Heart left ventricle (tissue), 16 donors: Measurements from ENCODE around the gene APOB. TPM values are rescaled to one million over a fixed set of nuclear protein-coding genes. Genes with fewer than 3 reads are reported as not detected.
A peak's percentile ranks its signal among the peaks of the same experiment; 100 is the strongest.

Source experiments
- ATAC-seq, 4 donors: fragments of 200-7000 bp; cut with Tn5 transposase; one replicate each; pipeline ENCODE4 v1.9.1; 2020 to 2022; ENCODE audit warnings: moderate library complexity in 4 of 4, mild to moderate bottlenecking in 3 of 4, moderate number of reproducible peaks in 1 of 4
- DNase-seq, 5 donors: peaks; one replicate each; pipeline ENCODE4 v3.0.0-alpha.2; 2020
- H3K27ac ChIP-seq, 12 donors: fragments of 200-600 bp; sonication (generic) in 4 of 12; one replicate each; pipeline versions ENCODE4 v1.5.0 to v1.8.0; 2016 to 2022; ENCODE audit warnings: mild to moderate bottlenecking in 2 of 12
- H3K27me3 ChIP-seq, 9 donors: fragments of 200-600 bp; sonication (generic) in 2 of 9; one replicate each; pipeline versions ENCODE4 v1.5.1 to v1.8.0; 2016 to 2022; ENCODE audit warnings: mild to moderate bottlenecking in 3 of 9
- H3K36me3 ChIP-seq, 9 donors: fragments of 200-600 bp; sonication (generic) in 2 of 9; one replicate each; pipeline versions ENCODE4 v1.5.0 to v1.8.0; 2018 to 2022; ENCODE audit warnings: mild to moderate bottlenecking in 2 of 9
- H3K4me1 ChIP-seq, 12 donors: fragments of 200-600 bp; sonication (generic) in 4 of 12; one replicate each; pipeline versions ENCODE4 v1.5.0 to v1.8.0; 2016 to 2022; ENCODE audit warnings: mild to moderate bottlenecking in 3 of 12
- H3K4me3 ChIP-seq, 12 donors: fragments of 200-600 bp; sonication (generic) in 4 of 12; one replicate each; pipeline versions ENCODE4 v1.5.0 to v1.8.0; 2017 to 2022; ENCODE audit warnings: mild to moderate bottlenecking in 9 of 12, moderate library complexity in 4 of 12
- H3K9me3 ChIP-seq, 12 donors: fragments of 200-600 bp; sonication (generic) in 4 of 12; one replicate each; pipeline versions ENCODE4 v1.5.0 to v1.8.0; 2016 to 2022; ENCODE audit warnings: mild to moderate bottlenecking in 1 of 12
- CTCF ChIP-seq, 12 donors: fragments of 200-600 bp; sonication (generic) in 4 of 12; IDR thresholded peaks; one replicate each; pipeline versions ENCODE4 v1.5.0 to v1.8.0; 2018 to 2022; ENCODE audit warnings: antibody characterized with exemption in 12 of 12, mild to moderate bottlenecking in 5 of 12
- POLR2A ChIP-seq, 2 donors: fragments of 450-650 bp; IDR thresholded peaks; one replicate each; pipeline ENCODE4 v1.6.1; 2017; ENCODE audit warnings: antibody characterized with exemption in 2 of 2, mild to moderate bottlenecking in 2 of 2, moderate library complexity in 2 of 2
- WGBS, 4 donors: extraction: QIAGEN DNeasy Blood & Tissue Kit in 2 of 4; methylation state at CpG; one replicate each; pipeline versions ENCODE4 v1.1.5 to v1.1.7; 2013 to 2018; 5-methylcytosine and 5-hydroxymethylcytosine counted together
- intact Hi-C, 10 donors: fragments of 100-400 bp; cut with DNase I; formaldehyde crosslinking; loops; one replicate each; pipeline versions ENCODE4 v1.11.1 to v1.14.2; 2022
- polyA plus RNA-seq, 2 donors: library from polyadenylated mRNA; stranded (reverse); fragments of 200-250 nt; gene quantifications; one replicate each; pipeline ENCODE4 v1.2.3, GENCODE V29; 2013
- total RNA-seq, 9 donors: library from RNA; depleted of rRNA in 2 of 9; stranded (reverse); fragments of >200 nt in 2 of 9; fragmentation: NEBNext Ultra II Directional in 3 of 9; extraction: Animal tissue kit (Norgen Biotek cat#: 25700) in 3 of 9; gene quantifications; one replicate each; pipeline versions ENCODE4 v1.1.0 to v1.2.4, GENCODE V29; 2016 to 2023
- donor health status: ischemic (EF 13 %, LVEDD 7.1; RV severe dilation, severe dysfunction).
- donor health status: healthy with polysubstance abuse.
- donor health status: DM: no; HTN: yes; CAD: no.
- donor health status: DM: no; HTN: no; CAD: no.
- donor health status: ischemic (EF 25% LVEDD 6.9; RV normal size, moderate dysfunction).
- donor health status: ischemic (EF 25% LVEDD 5.7; RV mildly dilated, moderate dysfunction).
- donor health status: healthy.
- donor health status: DM: yes; HTN: yes; CAD: no.
- donor health status: ischemic (EF 35%, LVEDD 5.7; RV mildly dilated, moderate dysfunction).
- donor health status: nonischemic (EF 11% LVEDD 7.7; RV severe dilation, severe dysfunction).
- donor health status: DM: yes; HTN: yes; CAD: no.
- donor health status: PGD.
- donor health status: ischemic (EF 29% LVEDD 5.4; RV normal size, mild dysfunction).
- donor health status: nonischemic (EF 23%, LVEDD 6.1; RV moderate dilation, normal function).

Gene APOB
- total and polyA plus RNA-seq, 11 donors: 0.72 to 55.6 (median 11.3) TPM

- Histone ChIP-seq H3K27ac (peak overlapping the region in 8 of 12 donors; percentile 39 to 94 (median 72)), H3K4me1 (peaks cover 0 to 22% (median 8%) of the 10 kb centered on the region in 12 donors), H3K36me3 (peaks cover 0 to 3% (median 0%) of the 10 kb centered on the region in 9 donors), H3K4me3 (peak overlapping the region in 1 of 12 donors; percentile 15), H3K27me3 (peaks cover 0 to 17% (median 0%) of the 10 kb centered on the region in 9 donors), H3K9me3 (no peaks in the 10 kb centered on the region)
- TF ChIP-seq POLR2A (IDR thresholded peaks at IDR 0.05) (no peak), CTCF (IDR thresholded peaks at IDR 0.05) (no peak)
- ATAC-seq: no peak
- no peak for DNase-seq
- intact Hi-C loops: loop anchor here in 6 of 10 donors (5.0 to 10.0 kb wide), 4 partner anchors 77 to 378 kb away; no protein-coding TSS in a partner anchor
- 71 to 82% (median 76%) methylated on average over 10 of the region's 10 CpGs for WGBS, 4 donors
These were observed 3.9 kb downstream of the APOB start for GRCh38 chr2:21039979-21040467.

GRCh38 chr2:21039080-21039556 lies 4.8 kb downstream of the APOB start:
- ATAC-seq: peak in 1 of 4 donors; percentile 12
- H3K9me3 ChIP-seq: no peaks in the 10 kb centered on the region
- no peak overlapping the region for H3K4me3 ChIP-seq
- no peak for DNase-seq
- H3K4me1 ChIP-seq: peaks cover 0 to 22% (median 8%) of the 10 kb centered on the region in 12 donors
- peaks cover 0 to 13% (median 0%) of the 10 kb centered on the region in 9 donors for H3K27me3 ChIP-seq
- 37 to 44% (median 41%) methylated on average over 4 of the region's 4 CpGs for WGBS, 4 donors
- peak overlapping the region; percentile 39 to 94 (median 71) for H3K27ac ChIP-seq
- peaks cover 0 to 5% (median 0%) of the 10 kb centered on the region in 9 donors for H3K36me3 ChIP-seq
- intact Hi-C loops: no loop called here
- no peak for TF ChIP-seq CTCF (IDR thresholded peaks at IDR 0.05)
- TF ChIP-seq POLR2A (IDR thresholded peaks at IDR 0.05): no peak

GRCh38 chr2:21038403-21039073 lies 5.3 kb downstream of the APOB start:
- Histone ChIP-seq H3K27ac (peak overlapping the region; percentile 39 to 94 (median 71)), H3K4me1 (peaks cover 0 to 22% (median 8%) of the 10 kb centered on the region in 12 donors), H3K9me3 (no peaks in the 10 kb centered on the region), H3K27me3 (peaks cover 0 to 7% (median 0%) of the 10 kb centered on the region in 9 donors), H3K4me3 (no peak overlapping the region), H3K36me3 (peaks cover 0 to 5% (median 0%) of the 10 kb centered on the region in 9 donors)
- DNase-seq: no peak
- TF ChIP-seq POLR2A (IDR thresholded peaks at IDR 0.05) (no peak), CTCF (IDR thresholded peaks at IDR 0.05) (no peak)
- ATAC-seq: peak; percentile 62 to 80 (median 72)
- 47 to 62% (median 51%) methylated on average over 4 of the region's 4 CpGs for WGBS, 4 donors
- intact Hi-C loops: no loop called here

- H3K36me3 ChIP-seq: peaks cover 0 to 5% (median 0%) of the 10 kb centered on the region in 9 donors
- ATAC-seq (no peak), DNase-seq (no peak)
- no peak overlapping the region for H3K4me3 ChIP-seq
- peaks cover 0 to 5% (median 0%) of the 10 kb centered on the region in 9 donors for H3K27me3 ChIP-seq
- TF ChIP-seq POLR2A (IDR thresholded peaks at IDR 0.05) (no peak), CTCF (IDR thresholded peaks at IDR 0.05) (no peak)
- intact Hi-C loops: no loop called here
- no peaks in the 10 kb centered on the region for H3K9me3 ChIP-seq
- WGBS, 4 donors: 62 to 84% (median 76%) methylated on average over 3 of the region's 3 CpGs
- peak overlapping the region in 9 of 12 donors; percentile 43 to 94 (median 70) for H3K27ac ChIP-seq
- peaks cover 0 to 16% (median 3%) of the 10 kb centered on the region in 12 donors for H3K4me1 ChIP-seq
These were observed 6.2 kb downstream of the APOB start for GRCh38 chr2:21037671-21038108.
